Hippocampal formation (tissue), 2 donors: ENCODE measurements around the gene SCRT2.

Experiments used
- DNase-seq, 2 donors: peaks; one replicate each; lab custom pipeline; 2025; lab: John Stamatoyannopoulos, UW

The SCRT2 gene

DNA sequence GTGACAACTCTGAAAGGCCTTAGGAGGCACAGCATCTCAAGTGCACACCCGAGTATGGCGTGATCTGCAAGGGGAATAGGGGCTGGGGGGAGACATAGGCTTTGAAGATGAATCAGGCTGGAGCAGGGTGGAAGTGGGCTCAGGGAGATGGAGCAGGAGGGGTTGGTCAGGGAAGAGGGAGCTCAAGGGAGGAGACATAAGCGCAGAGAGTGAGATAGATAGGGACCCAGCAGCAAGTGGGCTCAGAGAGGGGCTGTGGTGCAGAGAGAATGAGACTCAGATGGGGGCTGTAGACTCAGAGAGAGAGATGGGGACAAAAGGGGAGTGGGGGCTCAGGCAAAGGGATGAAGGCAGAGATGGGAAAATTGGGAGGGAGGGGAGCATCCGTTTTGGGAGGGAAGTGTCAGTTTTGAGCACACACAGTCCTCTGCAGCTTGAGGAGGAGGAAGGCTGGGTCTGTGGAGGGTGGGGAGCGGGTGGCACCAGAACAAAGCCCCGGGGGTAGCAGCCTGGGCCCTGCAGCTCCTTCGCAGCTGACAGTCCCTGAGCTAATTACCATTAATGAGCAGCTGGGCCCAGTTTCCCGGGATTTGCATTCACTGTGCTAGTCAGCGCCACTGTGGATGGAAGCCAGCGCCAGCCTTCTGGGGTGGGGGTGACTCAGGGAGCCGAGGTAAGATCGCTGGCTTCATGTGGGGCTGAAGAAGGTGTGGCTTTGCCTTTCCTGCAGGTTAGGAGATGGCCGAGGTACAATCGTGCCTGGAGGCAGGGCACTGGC lies 41.3 kb downstream of the SCRT2 start:
- peak; percentile 46 for DNase-seq

- DNase-seq, result no peak
Measured at GRCh38 chr20:631101-631500, 44.5 kb downstream of the SCRT2 start.

- DNase-seq, result no peak
Measured at GRCh38 chr20:626579-626978, 49.0 kb downstream of the SCRT2 start.

DNA sequence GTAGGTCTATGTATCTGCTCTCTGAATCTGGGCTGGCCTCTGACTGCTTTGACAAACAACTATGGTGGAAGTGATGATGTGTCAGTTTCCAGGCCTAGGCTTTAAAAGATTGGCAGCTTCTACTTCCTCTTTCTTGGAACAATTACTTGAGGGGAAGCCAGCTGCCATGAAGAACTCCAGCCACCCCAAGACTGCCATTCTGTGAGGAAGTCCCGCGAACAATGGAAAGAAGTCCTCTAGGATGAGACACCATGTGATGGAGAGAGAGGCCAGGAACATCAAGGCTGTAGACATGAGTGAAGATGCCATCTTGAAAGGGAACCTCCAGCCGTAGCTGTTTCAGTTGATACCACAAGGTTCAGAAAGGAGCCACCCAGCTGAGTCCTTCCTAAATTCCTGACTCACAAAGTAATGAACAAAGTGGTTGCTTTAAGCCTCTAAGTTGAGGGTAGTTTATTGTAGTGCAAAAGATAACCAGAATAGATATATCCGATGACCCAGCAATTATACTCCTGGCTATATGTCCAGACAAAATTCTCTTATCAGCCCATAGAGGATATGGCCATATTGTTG lies 50.2 kb downstream of the SCRT2 start:
- no peak for DNase-seq

- no peak for DNase-seq
Measured at GRCh38 chr20:623704-624103, 51.9 kb downstream of the SCRT2 start.

- DNase-seq, result no peak
Measured at GRCh38 chr20:623021-623420, 52.6 kb downstream of the SCRT2 start.

GRCh38 chr20:622161-622560 lies 53.4 kb downstream of the SCRT2 start:
- no peak for DNase-seq

DNA sequence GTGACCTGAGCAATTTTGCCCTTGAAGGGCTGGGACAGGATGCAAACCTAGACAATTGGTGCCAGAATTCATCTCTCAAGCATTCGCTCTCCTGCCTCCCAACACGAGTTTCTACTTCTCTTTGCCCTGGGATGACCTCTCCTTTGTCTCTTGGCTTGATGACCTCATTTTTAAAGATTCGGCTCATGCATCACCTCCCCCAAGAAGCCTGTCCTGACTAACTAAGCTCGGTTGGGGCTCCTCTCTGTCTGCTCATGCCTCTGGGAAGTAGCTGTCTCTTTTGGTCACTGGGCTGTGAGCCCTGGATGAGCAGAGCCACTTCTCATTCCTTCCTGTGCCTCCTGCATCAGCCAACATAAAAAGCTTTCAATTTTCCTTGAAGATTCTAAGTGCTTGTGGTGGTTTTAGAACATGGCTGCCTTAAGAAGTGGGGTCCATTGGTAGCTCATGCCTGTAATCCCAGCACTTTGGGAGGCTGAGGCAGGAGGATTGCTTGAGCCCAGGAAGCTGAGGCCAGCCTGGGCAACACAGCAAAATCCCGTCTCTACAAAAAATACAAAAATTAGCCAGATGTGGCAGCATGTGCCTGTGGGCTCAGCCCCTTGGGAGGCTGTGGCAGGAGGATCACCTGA lies 54.4 kb downstream of the SCRT2 start:
- no peak for DNase-seq

DNA sequence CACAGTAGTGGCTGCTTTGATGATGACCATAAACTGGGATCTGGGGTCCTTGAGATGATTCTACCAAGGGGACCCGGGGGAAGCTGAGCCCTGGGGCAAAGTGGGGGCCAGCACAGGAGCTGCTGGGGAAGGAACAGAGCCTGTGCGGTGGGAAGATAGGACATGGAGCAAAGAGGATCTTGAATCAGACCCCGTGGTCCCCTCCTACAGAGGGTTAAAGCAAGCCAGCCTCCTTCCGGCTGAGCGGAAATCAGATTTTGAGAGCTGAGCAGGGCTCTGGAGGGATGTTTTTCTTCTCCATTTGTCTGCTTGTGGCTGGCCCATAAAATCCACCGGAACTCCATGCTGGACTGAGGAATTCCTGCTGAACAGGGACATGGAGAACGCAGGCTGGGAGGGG lies 55.4 kb downstream of the SCRT2 start:
- no peak for DNase-seq

DNA sequence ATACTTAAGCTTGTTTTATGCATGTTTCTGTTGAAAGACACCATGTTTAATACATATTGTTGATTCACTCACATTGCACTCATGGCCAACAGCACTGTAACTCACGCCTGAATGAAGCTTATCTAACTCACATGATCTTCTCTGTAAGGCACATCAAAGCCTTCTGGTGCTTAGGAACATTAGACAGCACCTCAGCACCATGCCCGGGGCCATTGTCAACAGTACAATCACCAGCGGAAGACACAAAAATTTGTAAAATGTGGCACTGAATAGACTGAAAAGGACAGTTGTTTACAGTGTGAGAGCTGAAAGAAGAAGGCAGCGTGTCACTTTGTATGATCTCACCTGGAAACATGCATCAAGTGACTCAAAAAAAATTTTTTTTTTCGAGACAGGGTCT lies 56.6 kb downstream of the SCRT2 start:
- no peak for DNase-seq

DNA sequence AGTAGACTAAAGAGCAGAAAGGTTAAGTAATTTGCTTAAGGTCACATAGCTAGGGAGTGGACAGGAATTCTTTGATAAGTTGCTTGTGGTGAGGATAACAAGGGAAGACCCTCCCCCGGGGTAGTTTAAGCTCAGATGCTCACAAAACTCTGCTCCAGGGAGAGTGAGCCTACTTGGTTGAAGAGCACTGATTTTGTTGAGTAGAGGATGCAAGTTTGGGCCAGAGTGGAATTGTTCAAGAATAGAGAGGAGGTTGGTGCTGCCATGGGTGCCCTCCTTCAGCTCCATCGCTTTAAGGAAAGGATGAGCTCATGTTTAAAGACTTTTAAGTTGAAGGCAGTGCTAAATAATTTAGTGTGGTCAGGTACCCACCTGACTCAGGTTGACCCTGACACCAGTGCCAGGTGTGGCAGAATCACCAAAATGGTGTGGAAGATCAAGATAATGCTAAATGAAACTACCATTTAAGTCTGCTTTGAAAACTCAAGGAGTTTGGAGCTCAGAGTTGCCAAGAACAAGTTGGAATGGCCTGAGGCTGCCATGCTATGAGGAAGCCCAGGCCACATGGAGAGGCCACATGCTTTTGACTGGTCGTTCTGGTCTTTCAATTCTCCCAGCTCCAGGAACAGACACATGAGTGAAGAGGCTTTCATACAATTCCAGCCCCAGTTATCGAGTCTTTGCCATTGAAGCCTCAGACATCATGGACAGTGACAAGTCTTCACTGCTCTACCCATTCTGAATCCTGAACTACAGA lies 57.5 kb downstream of the SCRT2 start:
- DNase-seq, result no peak

- no peak for DNase-seq
Measured at GRCh38 chr20:615514-615913, 60.1 kb downstream of the SCRT2 start.

DNA sequence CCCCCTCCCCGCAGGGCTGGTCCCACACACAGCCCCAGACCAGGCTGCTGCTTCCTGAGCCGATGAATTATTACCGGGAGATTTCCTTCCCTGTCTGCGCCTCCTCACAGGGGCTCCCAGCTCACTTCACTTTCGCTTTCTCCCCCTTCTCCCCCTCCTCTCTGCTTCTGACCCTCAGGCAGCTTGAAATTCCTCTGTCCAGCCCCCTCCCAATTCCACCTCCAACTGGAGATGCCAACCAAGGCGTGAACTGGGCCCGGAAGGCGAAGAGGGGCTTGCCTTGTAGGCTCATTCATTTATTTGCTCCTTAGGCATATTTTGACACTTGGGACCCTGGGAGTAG lies 63.8 kb downstream of the SCRT2 start:
- DNase-seq, result no peak
